CD4-positive, alpha-beta T cell (primary cell): ENCODE data around the gene CCSER1. TPM values are rescaled to one million over a fixed set of nuclear protein-coding genes. Genes with fewer than 3 reads are reported as not detected.
"Not testable (repeated sequence)": the region's sequence is repeated elsewhere in the genome, so short reads cannot be mapped to it uniquely, and the experiment has no call there.

Experiments
- ATAC-seq: fragments of 200-7000 bp; cut with Tn5 transposase; one replicate; pipeline ENCODE4 v1.10.0; 2022; ENCODE audit warnings: mild to moderate bottlenecking; ENCODE audit not compliant: poor library complexity
- CTCF ChIA-PET: fragments of 350-600 bp; sonication (Branson Sonifier 250); formaldehyde crosslinking; loops from one replicate; lab custom pipeline; 2021; ENCODE audit warnings: antibody characterized with exemption, inconsistent platforms; lab: Charles Lee
- POLR2A ChIA-PET: fragments of 350-600 bp; sonication (Branson Sonifier 250); formaldehyde crosslinking; loops from one replicate; lab custom pipeline; 2021; ENCODE audit warnings: antibody characterized with exemption, inconsistent platforms; lab: Charles Lee
- DNase-seq, 14 experiments: peaks; one replicate each; pipeline ENCODE4 v3.0.0-alpha.2; 2013 to 2020; ENCODE audit warnings: mixed read lengths in 2 of 14
- H3K27ac ChIP-seq, 2 donors: one replicate each; pipeline versions ENCODE4 v1.5.1 to v1.7.0; 2013; ENCODE audit warnings: low read length in 2 of 2, low read depth in 1 of 2, mild to moderate bottlenecking in 1 of 2
- H3K27me3 ChIP-seq, 2 experiments: 1 replicate in 1 of 2; 2 replicates in 1 of 2; pipeline versions ENCODE4 v1.6.1 to v1.7.0; 2013; ENCODE audit warnings: low read length in 2 of 2, control low read depth in 1 of 2, mild to moderate bottlenecking in 1 of 2, moderate library complexity in 1 of 2; ENCODE audit not compliant: insufficient read depth in 2 of 2, control insufficient read depth in 1 of 2
- H3K36me3 ChIP-seq: one replicate; pipeline ENCODE4 v1.6.1; 2013; ENCODE audit warnings: low read length, control low read depth; ENCODE audit not compliant: insufficient read depth
- H3K4me1 ChIP-seq: one replicate; pipeline ENCODE4 v1.6.1; 2013; ENCODE audit warnings: low read length, control low read depth; ENCODE audit not compliant: insufficient read depth
- H3K4me3 ChIP-seq: one replicate; pipeline ENCODE4 v1.5.1; 2013; ENCODE audit warnings: mild to moderate bottlenecking, low read length, moderate library complexity
- H3K9me3 ChIP-seq, 2 experiments: 1 replicate in 1 of 2; 2 replicates in 1 of 2; pipeline versions ENCODE4 v1.6.1 to v1.7.0; 2013; ENCODE audit warnings: low read length in 2 of 2, mild to moderate bottlenecking in 2 of 2, control low read depth in 1 of 2, moderate library complexity in 1 of 2; ENCODE audit not compliant: control insufficient read depth in 1 of 2, insufficient read depth in 1 of 2
- H3K27ac Mint-ChIP-seq: one replicate; pipeline ENCODE4 v1.8.0; 2020; ENCODE audit warnings: mixed read lengths
- H3K27me3 Mint-ChIP-seq: one replicate; pipeline ENCODE4 v1.8.0; 2021; ENCODE audit warnings: mixed read lengths
- H3K36me3 Mint-ChIP-seq: one replicate; pipeline ENCODE4 v1.8.0; 2021; ENCODE audit warnings: low read depth, mixed read lengths
- H3K4me1 Mint-ChIP-seq: one replicate; pipeline ENCODE4 v1.8.0; 2021; ENCODE audit warnings: low read depth, mixed read lengths
- H3K4me3 Mint-ChIP-seq: one replicate; pipeline ENCODE4 v1.8.0; 2020; ENCODE audit warnings: mild to moderate bottlenecking, mixed read lengths
- H3K9me3 Mint-ChIP-seq: one replicate; pipeline ENCODE4 v1.8.0; 2020; ENCODE audit warnings: mixed read lengths
- CTCF ChIP-seq: fragments of 200-600 bp; IDR thresholded peaks from one replicate; pipeline ENCODE4 v1.8.0; 2022; ENCODE audit warnings: antibody characterized with exemption, mild to moderate bottlenecking
- intact Hi-C, 2 experiments: fragments of 100-400 bp; cut with DNase I in 1 of 2; cut with micrococcal nuclease in 1 of 2; formaldehyde crosslinking; loops; one replicate each; pipeline versions ENCODE4 v1.15.1 to v1.9.0; 2023 to 2025; cut with DNase I, micrococcal nuclease
- total RNA-seq, 174 experiments: library from RNA in 2 of 174; stranded (reverse) in 2 of 174; gene quantifications; one replicate each; pipeline ENCODE4 v1.2.3 and lab custom pipeline; 2021 to 2026

The CCSER1 gene
- total RNA-seq, 2 experiments from 2014 or later: 0.36 to 0.71 TPM

GRCh38 chr4:90888571-90888970 lies 761.4 kb downstream of the CCSER1 start:
- H3K9me3 ChIP-seq: peaks cover 0 to 4% of the 10 kb centered on the region in 2 experiments
- TF ChIP-seq CTCF: no peak
- H3K4me3 Mint-ChIP-seq: no peak overlapping the region
- H3K4me3 ChIP-seq: no peak overlapping the region
- no peaks in the 10 kb centered on the region for H3K27me3 ChIP-seq
- intact Hi-C loops: no loop called here
- DNase-seq (no peak), ATAC-seq (no peak)
- H3K9me3 Mint-ChIP-seq: no peaks in the 10 kb centered on the region
- CTCF ChIA-PET: no interaction called here
- no peaks in the 10 kb centered on the region for H3K36me3 Mint-ChIP-seq
- no peaks in the 10 kb centered on the region for H3K27me3 Mint-ChIP-seq
- no peaks in the 10 kb centered on the region for H3K4me1 Mint-ChIP-seq
- no peaks in the 10 kb centered on the region for H3K36me3 ChIP-seq
- POLR2A ChIA-PET: no interaction called here
- no peaks in the 10 kb centered on the region for H3K4me1 ChIP-seq
- no peak overlapping the region for H3K27ac Mint-ChIP-seq
- no peak overlapping the region for H3K27ac ChIP-seq

- H3K36me3 ChIP-seq: no peaks in the 10 kb centered on the region
- ChIA-PET CTCF (no interaction called here), POLR2A (no interaction called here)
- no peaks in the 10 kb centered on the region for H3K9me3 Mint-ChIP-seq
- no peak overlapping the region for H3K27ac Mint-ChIP-seq
- H3K4me1 ChIP-seq: no peaks in the 10 kb centered on the region
- H3K4me3 Mint-ChIP-seq: no peak overlapping the region
- no peak overlapping the region for H3K4me3 ChIP-seq
- no peaks in the 10 kb centered on the region for H3K27me3 ChIP-seq
- H3K36me3 Mint-ChIP-seq: no peaks in the 10 kb centered on the region
- TF ChIP-seq CTCF: no peak
- intact Hi-C loops: no loop called here
- no peaks in the 10 kb centered on the region for H3K27me3 Mint-ChIP-seq
- no peaks in the 10 kb centered on the region for H3K4me1 Mint-ChIP-seq
- DNase-seq (no peak), ATAC-seq (no peak)
- H3K27ac ChIP-seq: no peak overlapping the region
- peaks cover 0 to 4% of the 10 kb centered on the region in 2 experiments for H3K9me3 ChIP-seq
Measured at GRCh38 chr4:90889171-90889570, 762.0 kb downstream of the CCSER1 start.

- H3K4me3 Mint-ChIP-seq, POLR2A ChIA-PET, H3K27ac Mint-ChIP-seq, CTCF ChIA-PET, intact Hi-C loops, H3K4me3 ChIP-seq, H3K4me1 Mint-ChIP-seq, H3K36me3 Mint-ChIP-seq, DNase-seq, H3K4me1 ChIP-seq, H3K36me3 ChIP-seq, H3K27me3 Mint-ChIP-seq, H3K27ac ChIP-seq, ATAC-seq, H3K27me3 ChIP-seq: not testable (repeated sequence)
- H3K9me3 Mint-ChIP-seq: peaks cover 21% of the 10 kb centered on the region
- H3K9me3 ChIP-seq: peaks cover 0 to 14% of the 10 kb centered on the region in 2 experiments
Measured at GRCh38 chr4:90903413-90903812, 776.2 kb downstream of the CCSER1 start.

- Mint-ChIP-seq H3K9me3 (peaks cover 17% of the 10 kb centered on the region), H3K36me3 (no peaks in the 10 kb centered on the region), H3K27ac (no peak overlapping the region), H3K4me1 (no peaks in the 10 kb centered on the region), H3K27me3 (no peaks in the 10 kb centered on the region), H3K4me3 (no peak overlapping the region)
- CTCF ChIA-PET: no interaction called here
- Histone ChIP-seq H3K27ac (no peak overlapping the region), H3K36me3 (no peaks in the 10 kb centered on the region), H3K4me1 (no peaks in the 10 kb centered on the region), H3K4me3 (no peak overlapping the region), H3K9me3 (peaks cover 0 to 14% of the 10 kb centered on the region in 2 experiments), H3K27me3 (no peaks in the 10 kb centered on the region)
- DNase-seq: no peak
- no peak for TF ChIP-seq CTCF
- POLR2A ChIA-PET: no interaction called here
- no peak for ATAC-seq
- intact Hi-C loops: no loop called here
Measured at GRCh38 chr4:90904021-90904420, 776.8 kb downstream of the CCSER1 start.
